HepG2 (cell line): Measurements from ENCODE around the gene ITPR1. TPM values are rescaled to one million over a fixed set of nuclear protein-coding genes. Genes with fewer than 3 reads are reported as not detected.

ENCODE experiments used
- ATAC-seq: fragments of 200-7000 bp; cut with Tn5 transposase; 3 replicates; pipeline ENCODE4 v1.9.1; 2020; ENCODE audit warnings: mild to moderate bottlenecking, moderate library complexity
- BruUV-seq: library from RNA; stranded (reverse); fragments of 400-500 nt; replicated peaks from 2 replicates; lab custom pipeline; 2021; lab: Mats Ljungman, UMichigan
- CTCF ChIA-PET: fragments of 300-600 bp; formaldehyde crosslinking; extraction: SDS; loops from one replicate; lab custom pipeline; 2021; ENCODE audit warnings: low total read pairs, inconsistent platforms, low intra/inter-chr PET ratio; lab: Yijun Ruan, JAX
- POLR2A ChIA-PET: fragments of 350-600 bp; sonication (Branson Sonifier 250); formaldehyde crosslinking; loops from one replicate; lab custom pipeline; 2020; ENCODE audit warnings: antibody characterized with exemption, inconsistent platforms; lab: Yijun Ruan, JAX
- DNase-seq: peaks from one replicate; pipeline ENCODE4 v3.0.0-alpha.2; 2015; ENCODE audit warnings: low spot score
- FAIRE-seq: peaks from 3 replicates; lab custom pipeline; 2011; peaks lifted over from hg19 to GRCh38; lab: Jason Lieb, UNC
- H2AFZ ChIP-seq: one replicate; pipeline ENCODE4 v1.6.1; 2011; ENCODE audit warnings: low read length, inconsistent platforms
- H3K27ac ChIP-seq: fragments of 300-600 bp; 3 replicates; pipeline ENCODE4 v1.8.0; 2011; ENCODE audit warnings: mixed run types, mild to moderate bottlenecking, mixed read lengths, low read length, inconsistent platforms; ENCODE audit not compliant: insufficient read depth; ENCODE audit errors: extremely low read length
- H3K27me3 ChIP-seq, 2 experiments: fragments of 200-600 bp in 1 of 2; 2 replicates in 1 of 2; 3 replicates in 1 of 2; pipeline versions ENCODE4 v1.6.0 to v1.8.0; 2011; ENCODE audit warnings: low read length in 2 of 2, mild to moderate bottlenecking in 2 of 2, moderate library complexity in 2 of 2, inconsistent platforms in 1 of 2; ENCODE audit not compliant: insufficient read depth in 2 of 2, control insufficient read depth in 1 of 2
- H3K36me3 ChIP-seq, 2 experiments: fragments of 200-600 bp in 1 of 2; replicated peaks in 1 of 2; 2 replicates in 1 of 2; 3 replicates in 1 of 2; pipeline versions ENCODE4 v1.5.1 to v1.8.0; 2011; ENCODE audit warnings: low read length in 2 of 2, inconsistent platforms in 1 of 2; ENCODE audit not compliant: insufficient read depth in 2 of 2, control insufficient read depth in 1 of 2
- H3K4me1 ChIP-seq: 2 replicates; pipeline ENCODE4 v1.5.1; 2012; ENCODE audit warnings: low read length, inconsistent platforms; ENCODE audit not compliant: insufficient read depth
- H3K4me2 ChIP-seq: 2 replicates; pipeline ENCODE4 v1.6.0; 2011; ENCODE audit warnings: low read depth, low read length, inconsistent platforms
- H3K4me3 ChIP-seq, 3 experiments: fragments of 200-600 bp in 1 of 3; sonication (generic), shearing (Covaris generic) in 1 of 3; replicated peaks in 1 of 3; 2 replicates each; pipeline ENCODE4 v1.5.1; 2011 to 2016; ENCODE audit warnings: low read length in 3 of 3, inconsistent platforms in 2 of 3, low read depth in 2 of 3, mild to moderate bottlenecking in 2 of 3, control low read depth in 1 of 3, mixed read lengths in 1 of 3; ENCODE audit not compliant: insufficient read depth in 1 of 3
- H3K79me2 ChIP-seq: one replicate; pipeline ENCODE4 v1.6.1; 2011; ENCODE audit warnings: low read length, inconsistent platforms; ENCODE audit not compliant: insufficient read depth
- H3K9ac ChIP-seq: 2 replicates; pipeline ENCODE4 v1.6.0; 2011; ENCODE audit warnings: mild to moderate bottlenecking, low read depth, low read length, inconsistent platforms; ENCODE audit not compliant: insufficient read depth
- H3K9me3 ChIP-seq: 2 replicates; pipeline ENCODE4 v1.5.1; 2012; ENCODE audit warnings: mild to moderate bottlenecking, low read length
- H4K20me1 ChIP-seq: 2 replicates; pipeline ENCODE4 v1.6.0; 2011; ENCODE audit warnings: inconsistent platforms, mild to moderate bottlenecking, low read length, moderate library complexity; ENCODE audit not compliant: insufficient read depth
- DNMT3B ChIP-seq: conservative IDR thresholded peaks from 2 replicates; pipeline ENCODE4 v1.6.1; 2016; ENCODE audit warnings: missing biosample characterization, control low read depth
- DR1 ChIP-seq: sonication (generic); formaldehyde crosslinking; IDR thresholded peaks from 2 replicates; pipeline ENCODE4 v1.8.0; 2021; ENCODE audit warnings: mild to moderate bottlenecking, missing genetic modification reagents, inconsistent platforms
- FIP1L1 ChIP-seq: fragments of 200-400 bp; formaldehyde crosslinking; IDR thresholded peaks from 2 replicates; pipeline ENCODE4 v1.6.1; 2018; ENCODE audit warnings: low read depth, mild to moderate bottlenecking, low read length, moderate library complexity, borderline replicate concordance; ENCODE audit not compliant: insufficient read depth
- IRF1 ChIP-seq: sonication (generic); formaldehyde crosslinking; IDR thresholded peaks from 2 replicates; pipeline ENCODE4 v1.4.0; 2020; ENCODE audit warnings: low read depth, mild to moderate bottlenecking, missing genetic modification reagents
- KDM1A ChIP-seq: IDR thresholded peaks from 2 replicates; pipeline ENCODE4 v1.6.1; 2016; ENCODE audit warnings: missing compliant biosample characterization
- LCORL ChIP-seq, 2 experiments: fragments of 450-650 bp in 1 of 2; sonication (generic) in 1 of 2; formaldehyde crosslinking in 1 of 2; IDR thresholded peaks; 2 replicates each; pipeline versions ENCODE4 v1.5.0 to v1.6.1; 2017 to 2020; ENCODE audit warnings: antibody characterized with exemption in 1 of 2, missing genetic modification reagents in 1 of 2
- LRRFIP1 ChIP-seq: sonication (generic); formaldehyde crosslinking; conservative IDR thresholded peaks from 2 replicates; pipeline ENCODE4 v1.4.0; 2020; ENCODE audit warnings: missing genetic modification reagents
- MAFK ChIP-seq, 2 experiments: IDR thresholded peaks in 1 of 2; conservative IDR thresholded peaks in 1 of 2; 2 replicates each; pipeline ENCODE4 v1.6.1; 2011; ENCODE audit warnings: improper control_type of control experiment in 2 of 2, low read length in 2 of 2
- PREB ChIP-seq: sonication (generic); formaldehyde crosslinking; IDR thresholded peaks from 2 replicates; pipeline ENCODE4 v1.4.0; 2020; ENCODE audit warnings: missing genetic modification reagents
- PRMT3 ChIP-seq: sonication (generic); formaldehyde crosslinking; IDR thresholded peaks from 2 replicates; pipeline ENCODE4 v1.8.1; 2022; ENCODE audit warnings: low read depth, mild to moderate bottlenecking, moderate library complexity, missing genetic modification reagents, borderline replicate concordance
- ZKSCAN1 ChIP-seq: fragments of 150-350 bp; IDR thresholded peaks from 2 replicates; pipeline ENCODE4 v1.6.1; 2014; ENCODE audit warnings: low read length
- ZNF337 ChIP-seq: sonication (generic); formaldehyde crosslinking; IDR thresholded peaks from 2 replicates; pipeline ENCODE4 v1.5.1; 2020; ENCODE audit warnings: missing genetic modification reagents, low read depth, mild to moderate bottlenecking, borderline replicate concordance
- ZNF354B ChIP-seq: sonication (generic); formaldehyde crosslinking; IDR thresholded peaks from 2 replicates; pipeline ENCODE4 v1.8.0; 2022; ENCODE audit warnings: mild to moderate bottlenecking, missing genetic modification reagents
- ZNF879 ChIP-seq: sonication (generic); formaldehyde crosslinking; IDR thresholded peaks from 2 replicates; pipeline ENCODE4 v1.8.1; 2023; ENCODE audit warnings: missing genetic modification reagents
- WGBS: methylation state at CpG from one replicate; pipeline ENCODE4 v1.1.6; 2017; ENCODE audit warnings: low lambda C conversion rate; 5-methylcytosine and 5-hydroxymethylcytosine counted together
- in situ Hi-C: cut with HindIII; loops from 2 replicates; pipeline ENCODE4 v1.10.0; 2017; ENCODE audit warnings: low pct_unique_long_range_greater_than_20kb; ENCODE audit not compliant: extremely low pct_ligation_motif_present
- intact Hi-C: fragments of 100-400 bp; cut with micrococcal nuclease; formaldehyde crosslinking; loops from one replicate; pipeline ENCODE4 v1.10.0; 2022; ENCODE audit not compliant: unreplicated experiment
- polyA plus RNA-seq, 8 experiments: library from polyadenylated mRNA; depleted of rRNA in 3 of 8; stranded (reverse) in 7 of 8; unstranded in 1 of 8; fragments of >200 nt; fragmentation: Illumina TruSeq in 4 of 8; extraction: Trizol in 4 of 8; gene quantifications; 2 replicates each; pipeline versions ENCODE4 v1.2.1 to v1.2.3, GENCODE V29; 2011 to 2016; ENCODE audit warnings: low read depth in 4 of 8, missing spikeins in 1 of 8, mixed read lengths in 1 of 8; ENCODE audit not compliant: insufficient read depth in 1 of 8
- total RNA-seq, 5 experiments: library from RNA; depleted of rRNA; stranded (reverse); fragments of >200 nt; fragmentation: Illumina TruSeq; extraction: Trizol; gene quantifications; 2 replicates each; pipeline ENCODE4 v1.2.3, GENCODE V29; 2016; ENCODE audit warnings: low read depth in 1 of 5

Gene ITPR1
- total and polyA plus RNA-seq, 2 of the 13 experiments (the other 11 are each of a cell fraction or from before 2014, with no cell fraction given), result 10.0 to 11.4 TPM

GRCh38 chr3:4794798-4795197 is 301.6 kb downstream of the ITPR1 start (continued):
- TF ChIP-seq FIP1L1, result no peak
- TF ChIP-seq DR1, result no peak
- TF ChIP-seq PRMT3 (CRISPR knock-in tag), result no peak
- TF ChIP-seq KDM1A (CRISPR knock-in tag), result no peak
- TF ChIP-seq LCORL (IDR thresholded peaks at IDR 0.05), result no peak
- no peak for TF ChIP-seq LCORL (CRISPR knock-in tag; IDR thresholded peaks at IDR 0.05)
- TF ChIP-seq DNMT3B (CRISPR knock-in tag), result no peak
- no peak for TF ChIP-seq PREB (CRISPR knock-in tag)

- no peak overlapping the region for H3K4me2 ChIP-seq
- no peaks in the 10 kb centered on the region for H3K9me3 ChIP-seq
- 97% methylated on average over 7 of the region's 7 CpGs for WGBS
- no peaks in the 10 kb centered on the region for H3K4me1 ChIP-seq
- ATAC-seq (no peak), FAIRE-seq (no peak), DNase-seq (no peak)
- H4K20me1 ChIP-seq, result no peaks in the 10 kb centered on the region
- TF ChIP-seq ZNF337 (no peak), IRF1 (CRISPR knock-in tag) (no peak), PREB (CRISPR knock-in tag) (no peak), ZNF354B (no peak), MAFK (conservative IDR thresholded peaks at IDR 0.05 in 1 of 2, IDR thresholded peaks at IDR 0.05 in 1 of 2; ENCODE audit: low read length in 2 of 2) (no peak), LRRFIP1 (CRISPR knock-in tag) (no peak), ZNF879 (no peak), ZKSCAN1 (no peak)
- no peak overlapping the region for H3K9ac ChIP-seq
- in situ Hi-C loops, result no loop called here
- POLR2A ChIA-PET, result no interaction called here
- H3K27me3 ChIP-seq, result no peaks in the 10 kb centered on the region
- no peak overlapping the region for H2AFZ ChIP-seq
- no peak overlapping the region for H3K27ac ChIP-seq
- CTCF ChIA-PET, result no interaction called here
- H3K4me3 ChIP-seq, result no peak overlapping the region
- peaks cover 2 to 3% of the 10 kb centered on the region in 2 experiments; a peak in 1 of 5 replicates for H3K36me3 ChIP-seq
- H3K79me2 ChIP-seq, result no peaks in the 10 kb centered on the region
- intact Hi-C loops, result no loop called here
- BruUV-seq, result no TSS peak
Measured at GRCh38 chr3:4795905-4796304, 302.8 kb downstream of the ITPR1 start.
